ENCODE data around the gene ARHGEF25. TPM values are rescaled to one million over a fixed set of nuclear protein-coding genes. Genes with fewer than 3 reads are reported as not detected.

ARHGEF25 gene
- polyA plus RNA-seq, 2 of the 4 experiments (the other 2 are of a cell fraction) = 9.3 to 13.8 TPM

GRCh38 chr12:57637364-57637763, 26.1 kb downstream of the ARHGEF25 start:
- FAIRE-seq (no peak), ATAC-seq (no peak), DNase-seq (ENCODE audit: low read depth in 1 of 2, low spot score in 1 of 2) (peak in 1 of 2 experiments; percentile 56)
- peaks cover 8% of the 10 kb centered on the region for H3K4me1 ChIP-seq
- no peak overlapping the region for H3K4me3 ChIP-seq
- TF ChIP-seq JUN (IDR thresholded peaks at IDR 0.05) = no peak
- no peak for TF ChIP-seq KDM5A (IDR thresholded peaks at IDR 0.05)
- TF ChIP-seq RAD21 (conservative IDR thresholded peaks at IDR 0.05 in 1 of 2, IDR thresholded peaks at IDR 0.05 in 1 of 2) = peak in 1 of 2 experiments; percentile 36; a peak in 3 of 5 replicates
- peak; percentile 24; the same call in 1 of the 3 replicates for TF ChIP-seq CTCF (IDR thresholded peaks at IDR 0.05)
- no peak overlapping the region for H3K4me2 ChIP-seq
- ChIA-PET CTCF (interaction anchor here (0.6 to 2.4 kb wide), 10 partner anchors 10 to 178 kb away, joined by 3 to 15 read pairs (median 5); partner anchors contain the start of gene GLI1), POLR2A (interaction anchor here (1.0 kb wide), 1 partner anchor 46 kb away, joined by 3 read pairs; no protein-coding TSS in a partner anchor)
- 32% methylated on average over 3 of the region's 3 CpGs for WGBS (ENCODE audit: missing lambda C conversion rate)
- H3K9me3 ChIP-seq = no peaks in the 10 kb centered on the region
- no peak overlapping the region for H3K27ac ChIP-seq

- WGBS (ENCODE audit: missing lambda C conversion rate) = 81% methylated on average over 3 of the region's 3 CpGs
- no peak overlapping the region for H3K4me2 ChIP-seq
- peaks cover 8% of the 10 kb centered on the region for H3K4me1 ChIP-seq
- CTCF ChIA-PET = interaction anchor here (0.8 to 2.4 kb wide), 9 partner anchors 11 to 97 kb away, joined by 3 to 15 read pairs (median 4); no protein-coding TSS in a partner anchor
- H3K9me3 ChIP-seq = no peaks in the 10 kb centered on the region
- no peak for ATAC-seq
- no peak for FAIRE-seq
- no peak overlapping the region for H3K4me3 ChIP-seq
- TF ChIP-seq MAX (IDR thresholded peaks at IDR 0.05) = no peak
- no peak for TF ChIP-seq RAD21 (conservative IDR thresholded peaks at IDR 0.05 in 1 of 2, IDR thresholded peaks at IDR 0.05 in 1 of 2)
- TF ChIP-seq ZC3H11A (IDR thresholded peaks at IDR 0.05) = no peak
- TF ChIP-seq KDM1A (IDR thresholded peaks at IDR 0.05; ENCODE audit: low read depth) = no peak
- TF ChIP-seq FOXS1 (CRISPR knock-in tag; IDR thresholded peaks at IDR 0.05) = no peak
- TF ChIP-seq JUNB (IDR thresholded peaks at IDR 0.05) = no peak
- no peak for TF ChIP-seq RNF2 (IDR thresholded peaks at IDR 0.05; ENCODE audit: borderline replicate concordance, low read depth)
- no peak for TF ChIP-seq HEYL (CRISPR knock-in tag; IDR thresholded peaks at IDR 0.05)
- TF ChIP-seq CTCF (IDR thresholded peaks at IDR 0.05) = no peak
- TF ChIP-seq BCL3 (IDR thresholded peaks at IDR 0.05) = no peak
- TF ChIP-seq POLR2A (IDR thresholded peaks at IDR 0.05; ENCODE audit: low read length) = no peak
- no peak for TF ChIP-seq RARB (CRISPR knock-in tag; IDR thresholded peaks at IDR 0.05)
- no peak for TF ChIP-seq ESRRA (IDR thresholded peaks at IDR 0.05; ENCODE audit: borderline replicate concordance, low read length)
- TF ChIP-seq MAZ (IDR thresholded peaks at IDR 0.05; ENCODE audit: borderline replicate concordance, low read depth, low read length) = no peak
- TF ChIP-seq HES2 (IDR thresholded peaks at IDR 0.05) = no peak
- no peak for TF ChIP-seq EHMT2 (IDR thresholded peaks at IDR 0.05; ENCODE audit: low read depth)
- no peak for TF ChIP-seq GATA3 (IDR thresholded peaks at IDR 0.05; ENCODE audit: borderline replicate concordance)
- TF ChIP-seq NPAS2 (CRISPR knock-in tag; IDR thresholded peaks at IDR 0.05; ENCODE audit: borderline replicate concordance) = no peak
- no peak for TF ChIP-seq FOSB (CRISPR knock-in tag; IDR thresholded peaks at IDR 0.05)
- TF ChIP-seq MAFK (IDR thresholded peaks at IDR 0.05; ENCODE audit: partially characterized antibody) = no peak
- DNase-seq (ENCODE audit: low read depth in 1 of 2, low spot score in 1 of 2) = no peak
- no peak overlapping the region for H3K27ac ChIP-seq
- POLR2A ChIA-PET = no interaction called here
Observed at GRCh38 chr12:57638096-57638495, 26.9 kb downstream of the ARHGEF25 start.

Data from A549 (cell line).